Urothelium cell line (cell line): ENCODE measurements around the gene DIS3L2.

ENCODE experiments used
- DNase-seq: peaks from one replicate; pipeline ENCODE4 v3.0.0; 2011; ENCODE audit warnings: low spot score, mixed read lengths
- FAIRE-seq: peaks from 2 replicates; lab custom pipeline; 2011; peaks lifted over from hg19 to GRCh38; lab: Jason Lieb, UNC

DIS3L2 gene

GRCh38 chr2:232246245-232246644 is 284.7 kb downstream of the DIS3L2 start:
- no peak for FAIRE-seq
- no peak for DNase-seq

GRCh38 chr2:232249096-232249495 is 287.6 kb downstream of the DIS3L2 start:
- no peak for FAIRE-seq

GRCh38 chr2:232250246-232251175 is 289.0 kb downstream of the DIS3L2 start:
- DNase-seq (no peak), FAIRE-seq (no peak)

More at GRCh38 chr2:232249096-232249495, 287.6 kb downstream of the DIS3L2 start:
- no peak for DNase-seq

- FAIRE-seq (no peak), DNase-seq (no peak)
Measured at GRCh38 chr2:232255033-232255432, 293.5 kb downstream of the DIS3L2 start.

- no peak for FAIRE-seq
- DNase-seq, result peak; percentile 81
Measured at GRCh38 chr2:232260075-232260474, 298.6 kb downstream of the DIS3L2 start.

GRCh38 chr2:232261776-232262175 is 300.3 kb downstream of the DIS3L2 start:
- no peak for FAIRE-seq
- DNase-seq, result no peak

- no peak for DNase-seq
Measured at GRCh38 chr2:232263295-232263694, 301.8 kb downstream of the DIS3L2 start.

GRCh38 chr2:232264081-232264480 is 302.6 kb downstream of the DIS3L2 start:
- no peak for DNase-seq
- no peak for FAIRE-seq

More at GRCh38 chr2:232263295-232263694, 301.8 kb downstream of the DIS3L2 start:
- no peak for FAIRE-seq

GRCh38 chr2:232265329-232265728 is 303.8 kb downstream of the DIS3L2 start:
- DNase-seq (no peak), FAIRE-seq (no peak)

- no peak for DNase-seq
- FAIRE-seq, result no peak
Measured at GRCh38 chr2:232268636-232269165, 307.2 kb downstream of the DIS3L2 start.

- DNase-seq, result no peak
- FAIRE-seq, result no peak
Measured at GRCh38 chr2:232269867-232270266, 308.4 kb downstream of the DIS3L2 start.

- FAIRE-seq (no peak), DNase-seq (no peak)
Measured at GRCh38 chr2:232273903-232274643, 312.6 kb downstream of the DIS3L2 start.

- FAIRE-seq (no peak), DNase-seq (no peak)
Measured at GRCh38 chr2:232275670-232276069, 314.2 kb downstream of the DIS3L2 start.

GRCh38 chr2:232276084-232276732 is 314.7 kb downstream of the DIS3L2 start:
- FAIRE-seq, result no peak
- no peak for DNase-seq

- no peak for FAIRE-seq
- no peak for DNase-seq
Measured at GRCh38 chr2:232276733-232277313, 315.3 kb downstream of the DIS3L2 start.

GRCh38 chr2:232278534-232278933 is 317.0 kb downstream of the DIS3L2 start:
- no peak for FAIRE-seq
- no peak for DNase-seq

GRCh38 chr2:232280341-232280740 is 318.8 kb downstream of the DIS3L2 start:
- FAIRE-seq (no peak), DNase-seq (no peak)

GRCh38 chr2:232281858-232282507 is 320.5 kb downstream of the DIS3L2 start:
- FAIRE-seq (no peak), DNase-seq (no peak)

GRCh38 chr2:232282508-232283055 is 321.1 kb downstream of the DIS3L2 start:
- FAIRE-seq, result no peak
- DNase-seq, result no peak
